H1 (cell line): Measurements from ENCODE around the gene ARHGAP35. TPM values are rescaled to one million over a fixed set of nuclear protein-coding genes. Genes with fewer than 3 reads are reported as not detected.

Experiments used
- CTCF ChIA-PET: fragments of 300-600 bp; sonication (Branson Sonifier 250); formaldehyde crosslinking; loops from one replicate; lab custom pipeline; 2021; ENCODE audit not compliant: partially characterized antibody; lab: Charles Lee
- POLR2A ChIA-PET: fragments of 300-600 bp; sonication (Branson Sonifier 250); formaldehyde crosslinking; loops from one replicate; lab custom pipeline; 2021; ENCODE audit warnings: inconsistent platforms; ENCODE audit not compliant: partially characterized antibody; lab: Charles Lee
- DNase-seq, 2 experiments: peaks; one replicate each; pipeline versions ENCODE4 v3.0.0 to v3.0.0-alpha.2; 2010 to 2022; ENCODE audit warnings: low spot score in 2 of 2, low read depth in 1 of 2, mixed read lengths in 1 of 2
- FAIRE-seq: peaks from 2 replicates; lab custom pipeline; 2011; peaks lifted over from hg19 to GRCh38; lab: Jason Lieb, UNC
- H2AFZ ChIP-seq: 2 replicates; pipeline ENCODE4 v1.8.1; 2012; ENCODE audit warnings: low read length, inconsistent platforms
- H2AK5ac ChIP-seq: 2 replicates; pipeline ENCODE4 v1.6.1; 2013; ENCODE audit warnings: low read depth, low read length
- H2BK120ac ChIP-seq: replicated peaks from 2 replicates; pipeline ENCODE3; 2013; ENCODE audit warnings: low read depth, low read length, inconsistent platforms
- H2BK12ac ChIP-seq: 2 replicates; pipeline ENCODE4 v1.6.1; 2013; ENCODE audit warnings: low read depth, low read length
- H2BK15ac ChIP-seq: 2 replicates; pipeline ENCODE4 v1.6.1; 2013; ENCODE audit warnings: low read length
- H2BK20ac ChIP-seq: 2 replicates; pipeline ENCODE4 v1.6.1; 2013; ENCODE audit warnings: low read length
- H2BK5ac ChIP-seq: 2 replicates; pipeline ENCODE4 v1.6.1; 2013; ENCODE audit warnings: low read depth, low read length
- H3K14ac ChIP-seq: 2 replicates; pipeline ENCODE4 v1.6.1; 2013; ENCODE audit warnings: inconsistent platforms; ENCODE audit not compliant: insufficient read length
- H3K18ac ChIP-seq: 2 replicates; pipeline ENCODE4 v1.6.1; 2013; ENCODE audit warnings: low read length; ENCODE audit errors: extremely low read depth
- H3K23ac ChIP-seq: 2 replicates; pipeline ENCODE4 v1.6.1; 2013; ENCODE audit warnings: inconsistent platforms; ENCODE audit not compliant: insufficient read length
- H3K23me2 ChIP-seq: 2 replicates; pipeline ENCODE4 v1.6.1; 2013; ENCODE audit warnings: low read depth, low read length
- H3K27ac ChIP-seq: 2 replicates; pipeline ENCODE4 v1.6.1; 2011; ENCODE audit warnings: low read depth, low read length, inconsistent platforms
- H3K27me3 ChIP-seq, 4 experiments: replicated peaks in 1 of 4; 1 replicate in 1 of 4; 2 replicates in 3 of 4; pipeline versions ENCODE4 v1.6.1 to v1.8.1; 2011 to 2013; ENCODE audit warnings: low read length in 3 of 4, mild to moderate bottlenecking in 3 of 4, inconsistent platforms in 2 of 4, mixed read lengths in 2 of 4, moderate library complexity in 1 of 4; ENCODE audit not compliant: control insufficient read depth in 3 of 4, insufficient read depth in 3 of 4; ENCODE audit errors: extremely low read depth in 1 of 4
- H3K36me3 ChIP-seq, 4 experiments: 2 replicates each; pipeline versions ENCODE4 v1.6.1 to v1.8.1; 2011 to 2013; ENCODE audit warnings: mild to moderate bottlenecking in 4 of 4, low read length in 3 of 4, moderate library complexity in 2 of 4, control low read depth in 1 of 4, inconsistent platforms in 1 of 4; ENCODE audit not compliant: insufficient read depth in 4 of 4, control insufficient read depth in 2 of 4
- H3K4ac ChIP-seq: replicated peaks from 2 replicates; pipeline ENCODE3; 2013; ENCODE audit warnings: low read length, low read depth, mixed read lengths, inconsistent platforms; ENCODE audit not compliant: insufficient read length
- H3K4me1 ChIP-seq, 4 experiments: replicated peaks in 1 of 4; 1 replicate in 1 of 4; 2 replicates in 3 of 4; pipeline versions ENCODE4 v1.6.1 to v1.8.1; 2011 to 2013; ENCODE audit warnings: low read length in 3 of 4, inconsistent platforms in 2 of 4, mixed read lengths in 1 of 4; ENCODE audit not compliant: insufficient read depth in 4 of 4, control insufficient read depth in 3 of 4
- H3K4me2 ChIP-seq, 2 experiments: 2 replicates each; pipeline versions ENCODE4 v1.6.1 to v1.8.1; 2011 to 2013; ENCODE audit warnings: low read depth in 2 of 2, low read length in 2 of 2, control low read depth in 1 of 2, inconsistent platforms in 1 of 2, mild to moderate bottlenecking in 1 of 2; ENCODE audit not compliant: insufficient read depth in 1 of 2
- H3K4me3 ChIP-seq, 4 experiments: fragments of 200-600, 300-600 bp in 1 of 4; sonication (generic), shearing (Covaris generic), sonication (Bioruptor Twin) in 1 of 4; 2 replicates each; pipeline versions ENCODE4 v1.5.1 to v1.8.1; 2011 to 2016; ENCODE audit warnings: low read length in 4 of 4, low read depth in 3 of 4, control low read depth in 2 of 4, inconsistent platforms in 2 of 4, mild to moderate bottlenecking in 2 of 4, mixed read lengths in 1 of 4, moderate library complexity in 1 of 4; ENCODE audit not compliant: insufficient read depth in 2 of 4; ENCODE audit errors: extremely low read depth in 1 of 4
- H3K56ac ChIP-seq: replicated peaks from 2 replicates; pipeline ENCODE3; 2013; ENCODE audit warnings: low read depth, mild to moderate bottlenecking, mixed read lengths, low read length, inconsistent platforms; ENCODE audit not compliant: insufficient read length
- H3K79me1 ChIP-seq: 2 replicates; pipeline ENCODE4 v1.6.1; 2013; ENCODE audit warnings: low read depth, low read length, control low read depth
- H3K79me2 ChIP-seq, 2 experiments: 2 replicates each; pipeline versions ENCODE4 v1.6.1 to v1.8.1; 2012 to 2013; ENCODE audit warnings: low read length in 2 of 2, mild to moderate bottlenecking in 2 of 2, inconsistent platforms in 1 of 2; ENCODE audit not compliant: insufficient read depth in 2 of 2, control insufficient read depth in 1 of 2
- H3K9ac ChIP-seq, 4 experiments: replicated peaks in 1 of 4; 1 replicate in 1 of 4; 2 replicates in 3 of 4; pipeline versions ENCODE4 v1.6.1 to v1.8.1; 2011 to 2013; ENCODE audit warnings: low read depth in 3 of 4, low read length in 3 of 4, control low read depth in 2 of 4, mild to moderate bottlenecking in 2 of 4, moderate library complexity in 2 of 4, inconsistent platforms in 1 of 4; ENCODE audit errors: extremely low read depth in 1 of 4
- H3K9me3 ChIP-seq, 2 experiments: 2 replicates each; pipeline versions ENCODE4 v1.6.1 to v1.8.1; 2012 to 2013; ENCODE audit warnings: mild to moderate bottlenecking in 2 of 2, moderate library complexity in 2 of 2, control low read depth in 1 of 2, inconsistent platforms in 1 of 2, low read depth in 1 of 2, low read length in 1 of 2, mixed read lengths in 1 of 2; ENCODE audit not compliant: insufficient read depth in 2 of 2
- H4K20me1 ChIP-seq, 2 experiments: replicated peaks in 1 of 2; 2 replicates each; pipeline versions ENCODE3 to v1.8.1; 2011 to 2013; ENCODE audit warnings: inconsistent platforms in 2 of 2, low read length in 2 of 2, mild to moderate bottlenecking in 1 of 2; ENCODE audit not compliant: insufficient read depth in 2 of 2, control insufficient read depth in 1 of 2
- H4K5ac ChIP-seq: 2 replicates; pipeline ENCODE4 v1.6.1; 2013; ENCODE audit warnings: low read length, low read depth, mixed read lengths, inconsistent platforms; ENCODE audit not compliant: insufficient read length
- H4K8ac ChIP-seq: 2 replicates; pipeline ENCODE4 v1.8.0; 2013; ENCODE audit warnings: mild to moderate bottlenecking, moderate library complexity, low read length, inconsistent platforms; ENCODE audit not compliant: insufficient read depth; ENCODE audit errors: extremely low read depth
- H4K91ac ChIP-seq: replicated peaks from 2 replicates; pipeline ENCODE3; 2013; ENCODE audit warnings: low read length, mixed read lengths, inconsistent platforms; ENCODE audit not compliant: insufficient read length
- RFX5 ChIP-seq: IDR thresholded peaks from 2 replicates; pipeline ENCODE4 v1.6.1; 2011; ENCODE audit warnings: low read depth, low read length, improper control_type of control experiment, borderline replicate concordance
- SIN3A ChIP-seq, 2 experiments: IDR thresholded peaks in 1 of 2; conservative IDR thresholded peaks in 1 of 2; 2 replicates each; pipeline ENCODE4 v1.6.1; 2011 to 2012; ENCODE audit warnings: low read length in 2 of 2, improper control_type of control experiment in 1 of 2, low read depth in 1 of 2, mild to moderate bottlenecking in 1 of 2
- WGBS, 2 experiments: shearing (Covaris generic) in 1 of 2; methylation state at CpG; one replicate each; pipeline versions ENCODE4 v1.1.6 to v1.1.7; 2013 to 2015; ENCODE audit warnings: low lambda C conversion rate in 2 of 2, mixed read lengths in 2 of 2, inconsistent platforms in 1 of 2, low coverage in 1 of 2, missing lambda C conversion rate in 1 of 2; ENCODE audit not compliant: insufficient replicate concordance in 2 of 2, insufficient coverage in 1 of 2, insufficient read length in 1 of 2; ENCODE audit errors: extremely low coverage in 1 of 2, missing lambda C conversion rate in 1 of 2; 5-methylcytosine and 5-hydroxymethylcytosine counted together
- polyA plus RNA-seq, 7 experiments: library from polyadenylated mRNA; depleted of rRNA in 3 of 7; stranded (reverse) in 5 of 7; unstranded in 2 of 7; fragments of >200 nt in 5 of 7; fragments of 200-250 nt in 2 of 7; gene quantifications; 1 replicate in 5 of 7; 2 replicates in 1 of 7; 4 replicates in 1 of 7; pipeline versions ENCODE4 v1.2.1 to v1.2.3, GENCODE V29; 2011 to 2013; ENCODE audit warnings: missing spikeins in 2 of 7, mixed read lengths in 2 of 7
- total RNA-seq: library from RNA; stranded (reverse); fragmentation: NEBNext Ultra II Directional; extraction: Animal tissue kit (Norgen Biotek cat#: 25700); gene quantifications from 2 replicates; pipeline ENCODE4 v1.2.1, GENCODE V29; 2021

The ARHGAP35 gene
- total and polyA plus RNA-seq, 2 of the 8 experiments (the other 6 are each of a cell fraction or from before 2014, with no cell fraction given), result 29.7 to 64.5 TPM

DNA sequence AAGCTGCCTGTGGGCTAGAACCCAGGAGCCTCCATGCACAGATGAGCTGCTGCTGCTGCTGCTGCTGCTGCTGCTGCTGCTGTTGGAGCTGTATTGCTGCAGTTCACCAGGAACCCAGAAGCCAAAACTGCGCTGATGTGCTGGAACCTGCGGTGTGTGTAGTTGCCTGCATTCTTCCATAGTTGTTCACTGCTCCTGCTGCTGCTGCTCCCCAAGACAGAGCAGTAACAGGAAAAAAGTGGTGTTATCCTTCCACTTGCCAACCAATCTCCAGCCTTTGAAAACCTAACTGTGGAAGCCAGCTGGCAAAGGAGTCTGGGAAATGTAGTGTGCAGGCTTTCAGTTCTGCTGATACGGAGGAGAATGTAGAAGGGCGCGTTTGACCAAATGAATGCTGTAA, 37.9 kb downstream of the ARHGAP35 start:
- no peaks in the 10 kb centered on the region for H3K27me3 ChIP-seq
- no peak overlapping the region for H2AFZ ChIP-seq
- DNase-seq (no peak), FAIRE-seq (no peak)
- H3K79me2 ChIP-seq, result peaks cover 4 to 91% of the 10 kb centered on the region in 2 experiments
- TF ChIP-seq RFX5 (no peak), SIN3A (conservative IDR thresholded peaks at IDR 0.05 in 1 of 2, IDR thresholded peaks at IDR 0.05 in 1 of 2; ENCODE audit: low read depth in 1 of 2, low read length in 2 of 2) (no peak)
- peaks cover 16% of the 10 kb centered on the region for H3K79me1 ChIP-seq
- no peak overlapping the region for H3K14ac ChIP-seq
- H3K9me3 ChIP-seq, result no peaks in the 10 kb centered on the region
- ChIA-PET POLR2A (interaction anchor here (1.4 to 2.3 kb wide), 2 partner anchors 8 to 11 kb away, joined by 4 to 9 read pairs; no protein-coding TSS in a partner anchor), CTCF (interaction anchor here (0.9 to 1.4 kb wide), 7 partner anchors 8 to 119 kb away, joined by 3 to 5 read pairs (median 3); no protein-coding TSS in a partner anchor)
- no peak overlapping the region for H3K27ac ChIP-seq
- no peak overlapping the region for H3K23ac ChIP-seq
- no peak overlapping the region for H4K91ac ChIP-seq
- no peak overlapping the region for H2BK20ac ChIP-seq
- no peak overlapping the region for H2BK5ac ChIP-seq
- H3K4ac ChIP-seq, result no peak overlapping the region
- H2AK5ac ChIP-seq, result no peak overlapping the region
- no peak overlapping the region for H3K9ac ChIP-seq
- peaks cover 4 to 16% of the 10 kb centered on the region in 2 experiments for H4K20me1 ChIP-seq
- no peak overlapping the region for H3K56ac ChIP-seq
- peaks cover 0 to 3% (median 1%) of the 10 kb centered on the region in 4 experiments; a peak in 2 of 7 replicates for H3K4me1 ChIP-seq
- no peak overlapping the region for H2BK120ac ChIP-seq
- no peaks in the 10 kb centered on the region for H3K36me3 ChIP-seq
- H3K4me2 ChIP-seq, result no peak overlapping the region
- no peak overlapping the region for H4K8ac ChIP-seq
- H3K23me2 ChIP-seq, result no peaks in the 10 kb centered on the region
- H4K5ac ChIP-seq, result no peak overlapping the region
- no peak overlapping the region for H2BK15ac ChIP-seq
- WGBS, 2 experiments, result 95% methylated on average over 5 of the region's 5 CpGs; no CpG with 5 or more reads in 1 of the 2 experiments
- H3K4me3 ChIP-seq, result no peak overlapping the region
- no peak overlapping the region for H3K18ac ChIP-seq
- H2BK12ac ChIP-seq, result no peak overlapping the region
